Fibroblast of lung (primary cell): Measurements from ENCODE around the gene LRRC39. TPM values are rescaled to one million over a fixed set of nuclear protein-coding genes. Genes with fewer than 3 reads are reported as not detected.
"Not testable (repeated sequence)": the region's sequence is repeated elsewhere in the genome, so short reads cannot be mapped to it uniquely, and the experiment has no call there.

ENCODE experiments used
- DNase-seq, 2 donors: peaks; one replicate each; pipeline versions ENCODE4 v3.0.0 to v3.0.0-alpha.2; 2010; ENCODE audit warnings: low read depth in 2 of 2
- H2AFZ ChIP-seq: 2 replicates; pipeline ENCODE4 v1.5.1; 2012; ENCODE audit warnings: low read length, control low read depth, inconsistent platforms
- H3K27ac ChIP-seq: 2 replicates; pipeline ENCODE4 v1.5.1; 2011; ENCODE audit warnings: low read length, control low read depth; ENCODE audit not compliant: insufficient read depth
- H3K27me3 ChIP-seq: 2 replicates; pipeline ENCODE4 v1.5.1; 2011; ENCODE audit warnings: mild to moderate bottlenecking, low read length; ENCODE audit not compliant: control insufficient read depth, insufficient read depth
- H3K36me3 ChIP-seq: 2 replicates; pipeline ENCODE4 v1.5.1; 2011; ENCODE audit warnings: low read length; ENCODE audit not compliant: control insufficient read depth, insufficient read depth
- H3K4me1 ChIP-seq: 2 replicates; pipeline ENCODE4 v1.5.1; 2011; ENCODE audit warnings: low read length; ENCODE audit not compliant: control insufficient read depth, insufficient read depth; ENCODE audit errors: extremely low read depth
- H3K4me2 ChIP-seq: 2 replicates; pipeline ENCODE4 v1.5.1; 2011; ENCODE audit warnings: low read length, control low read depth; ENCODE audit not compliant: insufficient read depth; ENCODE audit errors: extremely low read depth
- H3K4me3 ChIP-seq, 4 experiments: fragments of 200-600 bp in 1 of 4; sonication (generic) in 1 of 4; replicated peaks in 1 of 4; 2 replicates each; pipeline ENCODE4 v1.5.1; 2011 to 2016; ENCODE audit warnings: low read length in 4 of 4, low read depth in 3 of 4, mild to moderate bottlenecking in 3 of 4, control low read depth in 2 of 4, inconsistent platforms in 1 of 4, mixed read lengths in 1 of 4; ENCODE audit not compliant: insufficient read depth in 1 of 4; ENCODE audit errors: control extremely low read depth in 1 of 4
- H3K79me2 ChIP-seq: 2 replicates; pipeline ENCODE4 v1.5.1; 2012; ENCODE audit warnings: mild to moderate bottlenecking, low read length, inconsistent platforms; ENCODE audit not compliant: control insufficient read depth, insufficient read depth
- H3K9ac ChIP-seq: 2 replicates; pipeline ENCODE4 v1.5.1; 2011; ENCODE audit warnings: mild to moderate bottlenecking, low read length, control low read depth; ENCODE audit not compliant: insufficient read depth
- H3K9me3 ChIP-seq: 2 replicates; pipeline ENCODE4 v1.5.1; 2012; ENCODE audit warnings: low read depth, low read length; ENCODE audit not compliant: control insufficient read depth, insufficient read depth
- H4K20me1 ChIP-seq: 2 replicates; pipeline ENCODE4 v1.5.1; 2011; ENCODE audit warnings: low read length; ENCODE audit not compliant: control insufficient read depth, insufficient read depth; ENCODE audit errors: extremely low read depth
- CTCF ChIP-seq, 2 donors: IDR thresholded peaks in 1 of 2; conservative IDR thresholded peaks in 1 of 2; 1 replicate in 1 of 2; 2 replicates in 1 of 2; pipeline ENCODE4 v1.5.1; 2011 to 2012; ENCODE audit warnings: low read length in 2 of 2, control low read depth in 1 of 2, inconsistent platforms in 1 of 2, low read depth in 1 of 2, mild to moderate bottlenecking in 1 of 2
- EZH2 ChIP-seq: IDR thresholded peaks from 2 replicates; pipeline ENCODE4 v1.5.1; 2012; ENCODE audit warnings: low read length, control low read depth, mild to moderate bottlenecking; ENCODE audit errors: missing control alignments
- polyA plus RNA-seq, 2 donors: library from polyadenylated mRNA; depleted of rRNA in 1 of 2; stranded (reverse) in 1 of 2; unstranded in 1 of 2; fragments of >200 nt; gene quantifications; 2 replicates each; pipeline ENCODE4 v1.2.1, GENCODE V29; 2011 to 2012; ENCODE audit warnings: missing spikeins in 1 of 2
- total RNA-seq: library from RNA; depleted of rRNA; stranded (reverse); fragments of >200 nt; gene quantifications from 2 replicates; pipeline ENCODE4 v1.2.1, GENCODE V29; 2014

The LRRC39 gene
- total and polyA plus RNA-seq, 2 donors (not counting 1 experiment from before 2014, with no cell fraction given): 0.50 to 0.64 TPM

- Histone ChIP-seq H3K27me3 (no peaks in the 10 kb centered on the region), H3K27ac (no peak overlapping the region), H4K20me1 (no peaks in the 10 kb centered on the region), H3K4me3 (no peak overlapping the region), H3K9me3 (no peaks in the 10 kb centered on the region), H3K4me2 (no peak overlapping the region), H3K36me3 (peaks cover 2% of the 10 kb centered on the region), H2AFZ (no peak overlapping the region), H3K79me2 (no peaks in the 10 kb centered on the region), H3K4me1 (no peaks in the 10 kb centered on the region), H3K9ac (no peak overlapping the region)
- DNase-seq: no peak
- TF ChIP-seq EZH2 (no peak), CTCF (conservative IDR thresholded peaks at IDR 0.05 in 1 of 2, IDR thresholded peaks at IDR 0.05 in 1 of 2; ENCODE audit: low read depth in 1 of 2, low read length in 2 of 2) (no peak)
These were observed 35.1 kb upstream of the LRRC39 start for GRCh38 chr1:100213141-100213540.

- Histone ChIP-seq H3K27me3 (no peaks in the 10 kb centered on the region), H3K79me2 (no peaks in the 10 kb centered on the region), H2AFZ (no peak overlapping the region), H3K36me3 (peaks cover 1% of the 10 kb centered on the region), H3K4me1 (no peaks in the 10 kb centered on the region), H3K27ac (no peak overlapping the region), H3K9ac (no peak overlapping the region), H3K9me3 (no peaks in the 10 kb centered on the region), H4K20me1 (no peaks in the 10 kb centered on the region), H3K4me3 (no peak overlapping the region), H3K4me2 (no peak overlapping the region)
- no peak for DNase-seq
- no peak for TF ChIP-seq CTCF (conservative IDR thresholded peaks at IDR 0.05 in 1 of 2, IDR thresholded peaks at IDR 0.05 in 1 of 2; ENCODE audit: low read depth in 1 of 2, low read length in 2 of 2)
- TF ChIP-seq EZH2: no peak
These were observed 28.2 kb upstream of the LRRC39 start for GRCh38 chr1:100206301-100206700.

GRCh38 chr1:100205593-100205992 is 27.5 kb upstream of the LRRC39 start:
- not testable (repeated sequence) for H3K4me1 ChIP-seq, H3K4me2 ChIP-seq, H3K27me3 ChIP-seq, H3K9me3 ChIP-seq, H2AFZ ChIP-seq, DNase-seq, H3K79me2 ChIP-seq, H3K27ac ChIP-seq, H3K9ac ChIP-seq, H4K20me1 ChIP-seq, H3K36me3 ChIP-seq, H3K4me3 ChIP-seq

GRCh38 chr1:100205103-100205502 is 27.0 kb upstream of the LRRC39 start:
- not testable (repeated sequence) for H2AFZ ChIP-seq, H3K4me3 ChIP-seq, H3K79me2 ChIP-seq, H3K36me3 ChIP-seq, H3K9ac ChIP-seq, H3K27me3 ChIP-seq, H3K4me2 ChIP-seq, H3K27ac ChIP-seq, DNase-seq, H3K9me3 ChIP-seq, H3K4me1 ChIP-seq, H4K20me1 ChIP-seq

- not testable (repeated sequence) for H3K4me1 ChIP-seq, H3K4me2 ChIP-seq, H3K4me3 ChIP-seq, H3K79me2 ChIP-seq, H2AFZ ChIP-seq, DNase-seq, H3K36me3 ChIP-seq, H3K9ac ChIP-seq, H3K27ac ChIP-seq, H3K9me3 ChIP-seq, H4K20me1 ChIP-seq, H3K27me3 ChIP-seq
These were observed 24.6 kb upstream of the LRRC39 start for GRCh38 chr1:100202703-100203102.
